SK-MEL-5 (cell line): ENCODE measurements around the gene OR6V1. TPM values are rescaled to one million over a fixed set of nuclear protein-coding genes. Genes with fewer than 3 reads are reported as not detected.
"Not testable (repeated sequence)": the region's sequence is repeated elsewhere in the genome, so short reads cannot be mapped to it uniquely, and the experiment has no call there.

Experiments used
- DNase-seq: peaks from one replicate; pipeline ENCODE4 v3.0.0-alpha.2; 2016; ENCODE audit warnings: low read depth, low spot score
- in situ Hi-C: cut with HindIII; loops from 2 replicates; pipeline ENCODE4 v1.10.0; 2016; ENCODE audit warnings: low sequenced_read_pairs, high pct_unique_total_duplicates, low pct_unique_long_range_greater_than_20kb
- total RNA-seq: library from RNA; depleted of rRNA; stranded (reverse); fragments of >200 nt; shearing (Covaris generic); gene quantifications from 2 replicates; pipeline ENCODE4 v1.2.3, GENCODE V29; 2014; rRNA removed

OR6V1 gene
- total RNA-seq, 1 experiment from 2014 or later: not detected

- in situ Hi-C loops, DNase-seq: not testable (repeated sequence)
Observed at GRCh38 chr7:143085610-143086009, 33.5 kb downstream of the OR6V1 start.

GRCh38 chr7:143088549-143089231, 36.5 kb downstream of the OR6V1 start:
- DNase-seq, in situ Hi-C loops: not testable (repeated sequence)

GRCh38 chr7:143096146-143096545, 44.0 kb downstream of the OR6V1 start:
- DNase-seq: no peak
- in situ Hi-C loops: no loop called here

- DNase-seq, in situ Hi-C loops: not testable (repeated sequence)
Observed at GRCh38 chr7:143099579-143099978, 47.4 kb downstream of the OR6V1 start.

Other genes with a start within 250 kb of the OR6V1 start
- gene EPHB6, start 197.3 kb upstream of the OR6V1 start, total RNA-seq: 0.48 and 0.59 TPM in 2 replicates
- gene TRPV6, start 166.6 kb upstream of the OR6V1 start, total RNA-seq: 0.11 TPM in 1 of 2 replicates, not detected in the other
- not detected in 2 replicates for gene TRPV5, start 118.6 kb upstream of the OR6V1 start, total RNA-seq
- gene LLCFC1, start 112.9 kb upstream of the OR6V1 start, total RNA-seq: not detected in 2 replicates
- 2.2 TPM in 1 of 2 replicates, not detected in the other for gene KEL, start 90.0 kb upstream of the OR6V1 start, total RNA-seq
- gene OR9A2, start 25.2 kb upstream of the OR6V1 start, total RNA-seq: not detected in 2 replicates
- gene PIP, start 79.7 kb downstream of the OR6V1 start, total RNA-seq: not detected in 2 replicates
- not detected in 2 replicates for gene TAS2R39, start 131.1 kb downstream of the OR6V1 start, total RNA-seq
- gene TAS2R40, start 169.7 kb downstream of the OR6V1 start, total RNA-seq: not detected in 2 replicates
- 144 and 161 TPM in 2 replicates for gene GSTK1, start 211.1 kb downstream of the OR6V1 start, total RNA-seq
- gene TMEM139, start 232.6 kb downstream of the OR6V1 start, total RNA-seq: not detected in 2 replicates
- gene CASP2, start 236.0 kb downstream of the OR6V1 start, total RNA-seq: 11.8 and 14.4 TPM in 2 replicates